D721Med (cell line): ENCODE results near the gene OGDH.

Experiments used
- DNase-seq: peaks from one replicate; pipeline ENCODE4 v3.0.0; 2011; ENCODE audit warnings: low spot score; ENCODE audit not compliant: insufficient read length
- FAIRE-seq: peaks from 2 replicates; lab custom pipeline; 2011; peaks lifted over from hg19 to GRCh38; lab: Jason Lieb, UNC
- TF ChIP-seq, protein P1 (sequence below): IDR thresholded peaks from 2 replicates; pipeline ENCODE4 v1.5.1; 2012; ENCODE audit warnings: mild to moderate bottlenecking, control low read depth; ENCODE audit not compliant: insufficient read depth; ENCODE audit errors: missing control alignments

OGDH gene

DNA sequence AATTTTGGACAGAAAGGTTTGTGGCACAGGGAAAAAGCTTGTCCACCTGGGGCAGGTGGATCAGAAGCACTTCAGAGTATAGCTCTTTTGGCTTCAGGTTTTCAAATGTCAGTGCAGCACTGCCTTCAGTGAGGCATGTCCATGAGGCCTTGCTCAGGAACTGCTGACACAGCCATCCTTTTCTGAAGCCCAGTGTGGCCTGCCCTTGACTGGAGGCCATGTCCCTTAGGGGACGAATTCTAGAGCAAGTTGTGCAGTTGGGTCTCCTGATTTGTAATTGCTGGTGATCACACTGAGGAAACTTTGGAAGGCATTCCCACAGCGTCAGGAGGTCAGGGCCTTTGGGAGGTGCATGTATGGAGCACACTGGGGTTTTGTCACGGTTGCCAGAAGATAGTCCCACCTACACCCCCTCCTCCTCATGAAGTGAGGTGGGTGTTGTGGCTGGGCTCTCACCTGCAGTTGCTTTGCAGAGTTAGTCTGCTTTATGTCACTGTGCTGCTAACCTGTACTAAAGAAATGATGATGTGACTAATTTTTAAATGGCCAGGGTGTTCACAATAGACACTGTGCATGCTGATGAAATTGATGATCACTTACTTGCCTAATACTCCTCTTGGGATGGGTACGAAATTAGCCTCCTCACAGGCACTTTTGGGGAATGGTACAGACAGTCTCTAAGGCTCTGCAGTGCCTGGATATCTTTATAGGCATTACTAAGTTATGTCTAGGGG, 41.7 kb downstream of the OGDH start:
- DNase-seq = no peak
- TF ChIP-seq, protein P1, sequence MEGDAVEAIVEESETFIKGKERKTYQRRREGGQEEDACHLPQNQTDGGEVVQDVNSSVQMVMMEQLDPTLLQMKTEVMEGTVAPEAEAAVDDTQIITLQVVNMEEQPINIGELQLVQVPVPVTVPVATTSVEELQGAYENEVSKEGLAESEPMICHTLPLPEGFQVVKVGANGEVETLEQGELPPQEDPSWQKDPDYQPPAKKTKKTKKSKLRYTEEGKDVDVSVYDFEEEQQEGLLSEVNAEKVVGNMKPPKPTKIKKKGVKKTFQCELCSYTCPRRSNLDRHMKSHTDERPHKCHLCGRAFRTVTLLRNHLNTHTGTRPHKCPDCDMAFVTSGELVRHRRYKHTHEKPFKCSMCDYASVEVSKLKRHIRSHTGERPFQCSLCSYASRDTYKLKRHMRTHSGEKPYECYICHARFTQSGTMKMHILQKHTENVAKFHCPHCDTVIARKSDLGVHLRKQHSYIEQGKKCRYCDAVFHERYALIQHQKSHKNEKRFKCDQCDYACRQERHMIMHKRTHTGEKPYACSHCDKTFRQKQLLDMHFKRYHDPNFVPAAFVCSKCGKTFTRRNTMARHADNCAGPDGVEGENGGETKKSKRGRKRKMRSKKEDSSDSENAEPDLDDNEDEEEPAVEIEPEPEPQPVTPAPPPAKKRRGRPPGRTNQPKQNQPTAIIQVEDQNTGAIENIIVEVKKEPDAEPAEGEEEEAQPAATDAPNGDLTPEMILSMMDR = no peak
- FAIRE-seq = no peak

DNA sequence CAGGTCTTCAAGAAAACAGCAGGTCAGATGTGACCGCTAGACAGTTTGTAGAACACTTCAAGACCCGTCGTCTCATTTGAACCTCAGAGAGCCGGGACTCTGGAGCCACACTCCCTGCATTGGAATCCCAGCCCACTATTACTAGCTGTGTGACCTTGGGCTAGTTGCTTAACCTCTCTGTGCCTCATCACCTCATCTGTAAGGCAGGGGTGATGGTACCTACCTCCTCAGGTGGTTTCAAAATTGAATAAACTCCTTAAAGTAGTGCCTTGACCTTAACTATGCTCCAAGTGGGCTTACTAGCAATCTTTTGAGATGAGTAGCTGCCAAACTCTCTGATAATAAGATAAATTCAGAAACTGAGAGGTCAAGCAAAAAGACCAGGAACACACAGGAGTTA, 43.8 kb downstream of the OGDH start:
- TF ChIP-seq, protein P1 = no peak
- DNase-seq (no peak), FAIRE-seq (no peak)

DNA sequence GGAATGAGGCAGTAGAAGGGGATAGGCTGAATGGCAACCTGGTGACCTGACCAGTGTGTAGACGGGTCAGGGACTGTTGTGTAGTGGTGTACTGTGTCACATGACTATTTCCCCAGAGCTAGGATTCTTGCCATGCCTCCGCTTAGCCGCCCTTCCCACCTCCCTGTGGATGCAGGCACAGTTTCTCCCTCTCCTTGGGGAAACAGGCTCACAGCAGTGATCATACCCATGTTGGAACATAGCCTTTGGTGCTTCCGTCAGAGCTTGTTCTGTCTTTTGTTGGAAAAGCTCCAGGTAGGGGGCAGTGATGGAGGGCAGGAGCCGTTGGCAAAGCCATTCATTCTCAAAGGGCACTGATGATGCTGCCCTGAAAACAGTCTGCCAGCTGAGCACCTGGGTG, 44.3 kb downstream of the OGDH start:
- TF ChIP-seq, protein P1 = no peak
- DNase-seq (no peak), FAIRE-seq (no peak)

DNA sequence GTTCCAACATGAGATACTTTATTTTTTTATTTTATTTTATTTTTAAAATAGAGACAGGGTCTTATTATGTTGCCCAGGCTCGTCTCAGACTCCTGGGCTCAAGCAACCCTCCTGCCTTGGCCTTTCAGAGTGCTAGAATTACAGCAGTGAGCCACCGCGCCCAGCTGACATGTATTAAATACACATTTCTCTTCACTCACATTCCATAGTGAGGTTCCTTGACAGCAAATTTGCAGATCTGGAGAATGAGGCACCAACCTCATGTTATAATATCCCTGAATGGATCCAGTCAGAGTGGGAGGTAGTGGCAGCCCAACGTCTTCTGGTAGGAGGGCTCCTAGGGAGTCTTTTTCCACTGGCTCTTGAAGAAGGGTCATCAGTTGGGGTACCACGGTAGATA, 46.1 kb downstream of the OGDH start:
- no peak for FAIRE-seq
- DNase-seq = no peak
- TF ChIP-seq, protein P1 = no peak

DNA sequence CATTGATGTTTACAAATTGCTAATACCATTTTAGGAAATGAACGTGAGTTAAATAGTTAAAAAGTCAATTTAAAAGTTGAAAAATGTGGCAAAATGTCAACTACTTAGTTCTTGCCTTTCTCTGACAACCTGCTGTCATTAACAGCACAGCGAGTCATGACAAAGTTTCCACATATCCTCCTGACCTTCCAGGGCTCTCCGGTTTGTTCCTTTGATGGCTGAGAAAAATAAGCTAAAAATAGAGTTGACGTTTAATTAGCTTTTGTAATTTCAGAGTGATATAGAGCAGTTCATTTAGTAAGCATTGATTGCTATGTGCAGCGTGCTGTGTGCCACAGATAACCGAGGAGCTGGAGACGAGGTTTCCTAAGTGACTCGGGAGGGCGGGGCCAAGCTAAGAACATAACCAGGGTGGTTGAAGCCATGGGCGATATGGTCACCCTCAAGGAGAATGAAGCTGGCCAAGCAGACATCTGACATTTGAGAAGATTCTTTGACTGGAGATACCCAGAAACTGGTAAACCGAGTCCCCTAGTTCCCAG, 47.9 kb downstream of the OGDH start:
- FAIRE-seq (no peak), DNase-seq (no peak)
- TF ChIP-seq, protein P1 = no peak

DNA sequence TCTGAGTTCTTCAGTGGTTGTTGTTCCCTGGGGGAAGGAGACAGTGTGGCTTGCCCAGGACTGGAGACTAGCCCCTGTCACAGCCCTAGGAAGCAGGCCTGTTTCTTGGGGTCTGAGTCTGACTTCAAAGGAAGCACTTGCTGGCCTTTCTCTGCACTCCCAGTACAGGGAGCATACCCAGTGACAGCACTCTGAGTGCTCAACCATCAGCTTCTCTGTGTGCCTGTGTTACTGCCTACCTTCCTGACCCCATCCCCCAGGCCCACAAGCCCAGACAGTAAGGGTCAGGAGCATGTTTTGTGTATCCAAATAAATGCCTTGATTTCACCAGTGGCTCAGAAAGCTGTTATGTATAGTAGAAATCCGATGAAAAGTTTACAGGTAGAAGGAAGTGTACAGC, 48.9 kb downstream of the OGDH start:
- no peak for DNase-seq
- TF ChIP-seq, protein P1 = no peak
- FAIRE-seq = no peak

DNA sequence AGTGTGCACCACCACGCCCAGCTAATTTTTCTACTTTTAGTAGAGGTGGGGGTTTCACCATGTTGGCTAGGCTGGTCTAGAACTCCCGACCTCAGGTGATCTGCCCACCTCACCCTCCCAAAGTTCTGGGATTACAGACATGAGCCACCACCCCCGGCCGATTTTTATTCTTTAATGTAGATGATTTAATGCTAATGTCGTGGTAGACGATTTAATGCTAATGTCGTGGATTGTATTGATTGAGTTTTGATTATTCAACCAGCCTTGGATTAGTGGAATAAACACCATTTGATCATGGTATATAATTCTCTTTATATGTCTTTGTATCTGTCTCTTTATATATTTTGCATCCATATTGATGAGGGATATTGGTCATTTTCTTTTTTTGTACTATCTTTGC, 52.6 kb downstream of the OGDH start:
- DNase-seq (no peak), FAIRE-seq (no peak)
- TF ChIP-seq, protein P1 = no peak
